Stimulated activated CD4-positive, alpha-beta T cell treated with anti-CD3 and anti-CD28 coated beads, Interleukin-4, amount 100 ng/mL, for 4 hours (primary cell): Measurements from ENCODE around the gene LHFPL3.

ENCODE experiments used
- DNase-seq, 2 experiments: peaks; one replicate each; pipeline ENCODE4 v3.0.0-alpha.2; 2020

The LHFPL3 gene

DNA sequence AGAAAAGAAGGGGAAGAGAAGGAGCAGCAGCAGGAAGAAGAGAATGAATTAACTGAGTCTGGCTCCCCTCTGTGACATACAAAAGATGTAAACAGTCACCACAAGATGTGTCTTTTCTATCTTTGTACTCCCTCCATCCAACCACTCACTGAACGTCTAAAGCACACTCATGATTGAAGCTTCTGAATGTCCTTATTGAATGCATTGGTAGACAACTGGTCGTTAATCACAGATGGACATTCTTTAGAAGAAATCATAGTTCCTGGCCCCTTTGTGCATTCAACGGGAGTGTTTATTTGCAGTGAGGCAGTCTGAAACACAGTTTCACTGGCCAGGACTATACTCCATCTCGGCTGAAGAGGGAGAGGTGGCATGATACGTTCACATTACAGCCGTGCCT, 479.3 kb downstream of the LHFPL3 start:
- DNase-seq, result no peak

- no peak for DNase-seq
Measured at GRCh38 chr7:104809906-104810305, 481.5 kb downstream of the LHFPL3 start.

GRCh38 chr7:104814126-104814525, 485.7 kb downstream of the LHFPL3 start:
- DNase-seq, result no peak

DNA sequence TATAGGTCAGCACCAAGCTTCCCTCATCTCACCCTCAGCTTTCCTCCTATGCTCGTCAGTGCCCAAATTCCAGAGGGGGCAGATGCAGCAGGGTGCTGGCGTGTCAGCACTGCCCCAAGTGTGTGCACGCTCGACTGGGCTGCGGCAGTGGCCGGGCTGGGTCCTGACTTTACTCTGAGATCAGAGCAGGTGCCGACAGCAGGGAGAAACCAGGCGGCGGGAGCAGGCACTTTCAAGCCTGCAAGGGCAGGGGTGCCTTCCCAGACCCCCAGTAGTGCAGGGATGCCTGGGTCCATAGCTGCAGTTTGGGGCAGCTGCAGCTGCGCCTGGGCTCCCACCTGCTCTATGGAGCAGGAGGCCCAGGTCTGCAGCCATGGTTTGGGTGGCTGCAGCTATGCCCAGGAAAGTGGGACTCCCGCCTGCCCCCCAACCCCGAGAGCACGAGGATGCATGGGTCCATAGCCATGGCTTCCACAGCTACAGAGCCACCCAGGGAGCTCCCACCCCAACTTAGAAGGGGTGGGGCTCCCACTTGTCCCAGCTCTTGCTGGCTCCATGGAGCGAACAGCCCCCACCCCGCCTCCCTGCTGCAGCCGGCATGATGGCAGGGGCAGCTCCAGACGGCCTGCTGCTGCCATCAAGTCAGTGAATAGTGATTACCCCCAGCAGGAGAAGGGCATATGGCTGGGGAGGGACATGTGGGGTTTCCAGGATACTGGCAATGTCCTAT, 486.4 kb downstream of the LHFPL3 start:
- no peak for DNase-seq

DNA sequence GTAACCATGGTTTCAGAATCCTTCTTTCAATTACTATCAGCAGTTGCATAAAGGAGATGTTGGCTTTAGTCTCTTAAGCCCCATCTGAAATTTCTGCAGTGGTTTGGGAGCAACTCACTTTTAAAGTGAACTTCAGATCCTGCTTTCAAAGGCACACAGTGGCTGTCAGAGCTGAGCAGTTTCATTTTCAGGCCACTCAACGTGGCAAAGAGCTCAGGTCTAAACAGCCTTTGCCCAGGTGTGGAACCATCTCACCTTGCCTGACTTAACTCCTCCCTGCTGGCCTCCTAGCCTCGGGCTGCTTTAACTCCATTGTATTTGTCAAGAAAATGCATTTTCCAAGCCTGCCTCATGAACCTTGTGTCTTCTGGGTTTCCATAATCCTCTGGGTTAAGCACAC, 488.1 kb downstream of the LHFPL3 start:
- no peak for DNase-seq

DNA sequence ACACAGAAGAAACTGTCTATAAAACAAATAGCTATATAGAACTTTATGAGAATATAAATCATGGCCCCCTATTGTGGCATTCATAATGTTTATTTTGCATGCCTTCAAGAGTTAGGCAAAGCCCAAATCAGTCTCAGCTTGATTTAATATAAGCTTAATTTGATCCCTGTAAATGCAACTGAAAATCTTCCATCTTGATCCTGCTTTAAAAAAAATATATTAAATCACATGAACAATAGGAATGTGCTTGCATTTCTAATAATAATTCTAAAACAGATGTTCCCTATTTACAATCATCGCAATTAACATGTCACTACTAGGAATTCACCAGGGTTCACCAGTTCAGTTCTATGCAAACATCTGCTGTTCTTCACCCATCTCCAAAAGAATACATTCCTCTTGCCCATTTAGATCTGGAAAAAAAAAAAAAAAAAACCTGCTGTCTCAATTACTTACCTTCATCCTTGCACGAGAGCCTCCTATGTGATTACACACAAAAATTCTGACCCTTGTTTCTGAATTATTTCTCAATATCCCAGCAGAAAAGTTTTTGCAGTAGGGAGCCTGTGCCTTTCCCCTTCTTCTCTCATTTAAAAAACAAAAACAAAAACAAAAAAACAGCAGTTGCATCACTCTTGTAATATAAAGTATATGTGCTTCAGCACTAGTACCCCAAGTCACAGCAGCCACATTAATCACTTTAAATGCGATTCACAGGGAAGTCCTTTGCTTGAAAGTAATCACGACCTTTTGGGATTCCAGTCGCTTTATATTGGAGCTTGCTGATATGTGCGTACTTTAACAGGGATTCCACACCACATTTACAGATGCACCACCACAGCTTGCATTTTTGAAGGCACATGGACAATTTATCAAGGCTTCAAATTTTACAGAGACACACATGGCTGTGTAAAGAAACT, 490.8 kb downstream of the LHFPL3 start:
- no peak for DNase-seq

DNA sequence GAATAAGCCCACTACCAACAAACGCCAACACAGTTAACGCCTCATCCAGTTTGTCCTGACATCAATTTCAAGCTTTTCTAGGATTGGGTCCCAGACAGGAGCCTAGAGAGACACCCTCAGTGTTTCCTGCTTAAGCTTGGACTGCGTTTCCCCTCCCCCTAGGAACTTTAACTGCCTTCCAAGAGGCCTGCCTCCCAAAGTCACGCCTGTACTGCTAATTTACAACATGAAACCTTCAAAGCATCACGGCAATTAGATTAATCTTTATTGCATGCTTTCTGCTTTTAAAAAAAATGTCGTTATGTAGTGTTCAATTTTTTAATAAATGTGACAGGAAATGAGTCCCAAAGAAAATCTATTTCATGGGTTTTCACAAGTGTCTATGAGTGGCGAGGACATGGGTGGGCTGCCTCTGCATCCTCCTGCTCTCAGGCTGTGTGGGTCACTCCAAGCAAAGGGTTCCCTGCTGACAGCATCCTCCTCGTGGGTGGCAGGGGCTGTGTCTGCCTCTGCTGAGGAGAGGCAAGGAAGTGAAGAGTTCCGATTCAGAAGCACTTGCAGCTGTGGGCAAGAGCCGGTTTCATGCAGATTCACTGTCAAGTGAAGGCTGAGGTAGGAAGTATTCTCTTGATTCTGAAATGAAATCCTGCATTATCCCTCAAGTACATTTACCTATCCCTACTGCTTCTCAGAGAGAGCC, 492.6 kb downstream of the LHFPL3 start:
- no peak for DNase-seq

GRCh38 chr7:104823177-104823576, 494.8 kb downstream of the LHFPL3 start:
- DNase-seq, result no peak

GRCh38 chr7:104825099-104825498, 496.7 kb downstream of the LHFPL3 start:
- DNase-seq, result no peak

DNA sequence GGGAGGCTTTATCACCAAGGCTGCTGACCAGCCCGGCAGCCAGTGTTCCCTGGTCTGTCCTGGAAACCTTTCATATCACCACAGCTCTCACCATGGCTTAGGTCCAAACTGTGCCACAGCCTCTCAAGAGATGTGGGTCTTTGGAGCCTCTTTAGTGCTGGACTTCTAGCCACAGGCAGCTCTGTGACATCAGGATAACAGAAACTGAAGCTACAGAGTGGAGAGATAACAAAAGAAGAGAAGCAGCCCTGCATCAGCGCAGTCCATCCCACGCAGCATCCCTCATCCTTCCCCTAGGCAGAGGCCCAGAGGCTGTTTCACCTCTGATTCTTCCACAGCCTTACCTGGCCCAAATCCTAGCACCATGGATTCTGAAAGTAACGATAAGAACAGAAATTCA, 497.7 kb downstream of the LHFPL3 start:
- no peak for DNase-seq

GRCh38 chr7:104836976-104837375, 508.6 kb downstream of the LHFPL3 start:
- DNase-seq, result no peak

DNA sequence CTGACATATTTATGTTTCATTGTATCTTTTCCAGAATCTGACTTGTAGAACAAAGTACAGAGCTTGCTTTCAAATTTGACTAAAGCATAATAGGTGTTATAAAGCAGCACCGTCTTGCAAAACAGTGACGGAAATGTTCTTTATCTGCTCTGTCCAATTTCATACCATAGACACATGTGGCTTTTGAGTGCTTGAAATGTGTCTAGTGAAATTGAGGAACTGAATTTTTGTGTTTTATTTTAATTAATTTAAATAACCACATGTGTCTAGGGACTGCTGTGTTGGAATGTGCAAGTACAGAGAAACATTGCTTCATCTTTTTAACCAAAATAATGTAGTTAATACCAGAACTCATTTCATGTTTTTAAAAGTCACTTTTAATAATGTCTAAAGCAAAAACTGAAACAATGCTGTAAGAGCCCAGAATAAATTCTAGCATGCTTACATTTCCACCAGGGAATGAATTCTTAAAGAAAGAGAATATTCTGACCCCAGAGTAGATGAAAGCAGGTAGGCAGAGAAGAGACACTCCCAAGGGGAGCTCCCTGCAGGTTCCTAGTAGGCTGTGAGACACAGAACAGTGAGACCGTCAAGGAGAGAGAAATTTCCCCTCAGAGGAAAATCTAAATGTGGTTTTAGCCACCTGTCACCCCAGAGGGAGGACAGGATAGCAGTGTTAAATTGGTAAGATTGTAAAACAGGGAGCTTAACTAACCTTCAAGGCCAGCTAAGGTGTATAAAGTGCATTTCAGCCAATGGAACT, 510.3 kb downstream of the LHFPL3 start:
- DNase-seq, result no peak

- no peak for DNase-seq
Measured at GRCh38 chr7:104839842-104840241, 511.4 kb downstream of the LHFPL3 start.

DNA sequence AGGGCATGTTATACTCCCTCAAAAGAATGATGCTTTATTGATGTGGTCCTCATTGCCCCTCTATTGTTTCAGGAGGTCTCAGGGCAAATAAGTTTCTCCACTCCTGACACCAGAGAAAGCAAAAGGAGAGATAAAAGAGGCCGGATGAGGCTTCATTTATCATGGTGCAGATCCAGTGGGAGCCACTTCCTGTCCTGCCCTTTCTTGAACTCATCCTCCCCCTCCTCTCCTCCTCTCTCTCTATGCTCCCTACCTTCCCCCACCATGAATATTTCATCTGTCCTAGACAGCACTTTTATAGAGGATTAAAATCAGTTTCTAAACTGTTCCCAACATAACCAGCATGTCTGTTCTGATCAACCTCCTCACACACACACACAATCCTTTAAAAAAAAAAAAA, 513.4 kb downstream of the LHFPL3 start:
- DNase-seq, result no peak

- DNase-seq, result no peak
Measured at GRCh38 chr7:104843198-104843597, 514.8 kb downstream of the LHFPL3 start.

DNA sequence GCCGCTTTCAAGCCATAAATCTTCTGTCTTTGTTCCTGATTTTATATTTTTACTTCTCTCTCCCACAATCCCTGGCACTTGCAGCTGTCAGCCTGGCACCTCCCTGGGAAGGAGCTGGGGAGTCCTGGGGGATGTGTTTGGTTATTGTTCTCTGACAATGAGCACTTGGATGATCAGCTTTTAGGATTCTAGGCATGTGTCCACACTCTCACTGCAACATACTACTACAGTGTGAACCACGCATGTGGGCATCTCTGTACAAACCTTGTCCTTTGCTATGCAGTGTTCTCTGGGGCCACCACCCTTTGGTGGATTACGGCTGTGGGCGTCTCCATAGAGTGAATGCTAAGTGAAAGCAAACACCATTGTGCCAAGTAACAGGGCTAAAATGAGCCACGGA, 517.2 kb downstream of the LHFPL3 start:
- no peak for DNase-seq

- no peak for DNase-seq
Measured at GRCh38 chr7:104846731-104847130, 518.3 kb downstream of the LHFPL3 start.

DNA sequence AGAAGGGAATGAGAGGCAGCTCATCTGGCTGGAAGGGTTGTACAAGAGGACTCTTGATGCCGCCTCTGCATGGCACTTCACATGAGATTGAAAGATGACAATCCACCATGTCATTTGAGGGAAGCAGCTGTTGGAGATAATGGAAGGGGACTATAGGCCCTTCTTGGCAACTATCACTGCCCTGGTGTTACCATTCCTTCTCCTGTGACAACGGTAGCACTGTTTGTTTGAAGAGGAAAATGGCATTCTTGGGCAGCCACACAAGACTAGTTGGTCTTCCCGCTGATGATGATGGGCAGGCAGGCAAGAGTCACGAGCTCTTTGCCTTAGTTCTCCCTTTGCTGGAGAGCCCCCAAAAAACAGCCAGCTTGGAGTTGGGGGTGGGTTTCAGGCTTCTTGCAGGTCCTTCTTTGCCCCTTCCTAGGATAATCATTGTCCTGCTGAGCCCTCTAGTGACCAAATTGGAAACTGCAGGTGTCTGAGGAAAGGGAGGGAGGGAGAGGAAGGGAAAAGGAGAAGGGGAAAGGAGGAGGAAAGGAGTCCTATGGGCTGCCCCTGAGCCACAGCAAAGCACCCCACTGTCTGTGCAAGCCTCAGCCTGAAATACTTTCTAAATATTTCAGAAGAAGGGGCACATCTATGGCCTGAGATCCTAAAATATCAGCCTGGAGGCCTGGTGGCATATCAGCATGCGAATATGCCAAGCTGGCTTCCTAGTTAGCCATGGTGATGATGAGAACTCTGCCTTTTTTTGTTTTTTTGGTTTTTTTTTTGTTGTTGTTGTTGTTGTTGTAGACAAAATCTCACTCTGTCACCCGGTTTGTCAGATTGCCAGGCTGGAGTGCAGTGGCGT, 520.0 kb downstream of the LHFPL3 start:
- peak; percentile 17 to 29 for DNase-seq

DNA sequence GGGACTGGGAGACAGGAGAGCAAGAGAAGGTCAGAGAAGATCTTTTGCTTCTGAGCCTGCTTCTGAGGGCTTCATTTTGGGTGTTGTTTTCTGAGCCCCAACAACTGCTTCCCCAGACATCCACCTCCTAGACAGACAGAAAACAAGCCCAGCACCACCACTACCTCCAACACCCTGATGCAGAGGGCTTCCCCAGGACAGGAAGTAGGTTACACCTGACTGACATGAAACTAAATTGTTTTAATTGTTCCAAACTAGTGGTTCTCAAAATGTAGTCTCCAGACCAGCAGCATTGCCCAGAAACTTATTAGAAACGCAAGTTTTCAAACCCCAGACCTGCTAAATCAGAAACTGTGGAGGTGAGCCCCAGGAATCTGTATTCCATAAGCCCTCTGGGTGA, 522.0 kb downstream of the LHFPL3 start:
- no peak for DNase-seq

DNA sequence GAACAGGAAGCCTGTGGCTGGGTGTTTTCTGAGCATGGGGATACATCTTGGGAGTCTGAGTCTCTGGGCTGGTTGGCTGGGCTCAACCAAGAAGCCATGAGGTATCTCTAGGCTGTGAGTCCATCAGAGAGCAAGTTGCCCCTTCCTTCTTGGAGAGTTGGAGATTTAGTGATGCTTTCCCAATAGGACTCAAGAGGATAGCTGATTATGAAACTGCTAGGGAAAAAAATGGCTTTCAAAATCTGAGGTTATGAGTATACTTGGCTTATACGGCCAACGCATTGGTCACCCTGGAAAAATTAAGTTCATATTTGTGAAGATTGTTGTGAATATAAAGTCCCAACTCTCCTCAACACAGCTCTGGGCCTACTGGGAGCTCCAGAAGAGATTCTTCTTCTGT, 522.9 kb downstream of the LHFPL3 start:
- no peak for DNase-seq

DNA sequence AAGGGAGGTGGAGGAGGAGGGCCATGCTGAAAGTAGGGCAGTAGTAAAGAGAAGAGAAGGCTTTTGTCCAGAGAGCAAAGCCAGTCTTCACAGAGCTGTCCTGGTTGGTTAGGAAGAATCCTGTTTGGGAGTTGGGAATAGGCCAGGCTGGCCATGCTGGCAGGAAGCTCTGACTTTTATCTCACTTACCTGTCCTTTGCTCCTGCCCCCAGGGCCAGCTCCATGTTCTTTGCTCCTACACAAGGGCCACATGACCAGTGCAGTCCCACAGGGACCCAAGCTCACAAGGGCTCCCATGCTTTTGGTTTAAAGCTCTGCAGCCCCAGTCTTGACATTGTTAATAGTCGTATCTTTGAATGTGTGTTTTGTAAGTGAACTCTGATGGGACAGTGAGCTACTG, 524.0 kb downstream of the LHFPL3 start:
- DNase-seq, result no peak

GRCh38 chr7:104855861-104856260, 527.5 kb downstream of the LHFPL3 start:
- no peak for DNase-seq
